ENCODE data around the gene VWA8. TPM values are rescaled to one million over a fixed set of nuclear protein-coding genes. Genes with fewer than 3 reads are reported as not detected.
"Not testable (repeated sequence)": the region's sequence is repeated elsewhere in the genome, so short reads cannot be mapped to it uniquely, and the experiment has no call there.

The VWA8 gene
- total RNA-seq, 2 experiments from 2014 or later, result 21.7 to 26.2 TPM

GRCh38 chr13:41589434-41589833 lies 371.5 kb downstream of the VWA8 start:
- ChIA-PET CTCF (interaction anchor here (0.5 to 1.2 kb wide), 3 partner anchors 19 to 45 kb away, joined by 3 read pairs; no protein-coding TSS in a partner anchor), POLR2A (no interaction called here)
- no peaks in the 10 kb centered on the region for H3K9me3 Mint-ChIP-seq (ENCODE audit: low read depth)
- peak overlapping the region; percentile 33 for H3K27ac Mint-ChIP-seq
- H3K4me3 Mint-ChIP-seq, result no peak overlapping the region
- ATAC-seq, result no peak
- H3K36me3 Mint-ChIP-seq (ENCODE audit: low read depth), result peaks cover 27% of the 10 kb centered on the region
- H3K27me3 Mint-ChIP-seq, result no peaks in the 10 kb centered on the region
- H3K4me1 Mint-ChIP-seq, result peaks cover 11% of the 10 kb centered on the region
- no peak for DNase-seq
- intact Hi-C loops (cut with DNase I, micrococcal nuclease), result loop anchor here in 1 of 2 experiments (5.0 kb wide), 1 partner anchor 97 kb away; no protein-coding TSS in a partner anchor

- ChIA-PET CTCF (interaction anchor here (0.5 to 0.9 kb wide), 2 partner anchors 18 to 38 kb away, joined by 3 read pairs; no protein-coding TSS in a partner anchor), POLR2A (no interaction called here)
- Mint-ChIP-seq H3K9me3 (ENCODE audit: low read depth) (no peaks in the 10 kb centered on the region), H3K4me3 (no peak overlapping the region), H3K27me3 (no peaks in the 10 kb centered on the region), H3K36me3 (ENCODE audit: low read depth) (peaks cover 28% of the 10 kb centered on the region), H3K27ac (no peak overlapping the region), H3K4me1 (peaks cover 11% of the 10 kb centered on the region)
- DNase-seq (peak; percentile 67), ATAC-seq (peak; percentile 83)
- intact Hi-C loops (cut with DNase I, micrococcal nuclease), result loop anchor here in 1 of 2 experiments (5.0 kb wide), 1 partner anchor 97 kb away; no protein-coding TSS in a partner anchor
These were observed 372.0 kb downstream of the VWA8 start for GRCh38 chr13:41588899-41589298.

- ChIA-PET POLR2A (no interaction called here), CTCF (interaction anchor here (0.6 kb wide), 1 partner anchor 1003 kb away, joined by 3 read pairs; no protein-coding TSS in a partner anchor)
- H3K27me3 Mint-ChIP-seq, result no peaks in the 10 kb centered on the region
- ATAC-seq (no peak), DNase-seq (no peak)
- intact Hi-C loops (cut with DNase I, micrococcal nuclease), result loop anchor here in 1 of 2 experiments (5.0 kb wide), 1 partner anchor 96 kb away; no protein-coding TSS in a partner anchor
- H3K9me3 Mint-ChIP-seq (ENCODE audit: low read depth), result no peaks in the 10 kb centered on the region
- peaks cover 11% of the 10 kb centered on the region for H3K4me1 Mint-ChIP-seq
- H3K4me3 Mint-ChIP-seq, result no peak overlapping the region
- H3K36me3 Mint-ChIP-seq (ENCODE audit: low read depth), result peaks cover 28% of the 10 kb centered on the region
- no peak overlapping the region for H3K27ac Mint-ChIP-seq
These were observed 372.5 kb downstream of the VWA8 start for GRCh38 chr13:41588448-41588847.

GRCh38 chr13:41587490-41587889 lies 373.4 kb downstream of the VWA8 start:
- intact Hi-C loops (cut with DNase I, micrococcal nuclease), result loop anchor here in 1 of 2 experiments (5.0 kb wide), 1 partner anchor 95 kb away; no protein-coding TSS in a partner anchor
- peaks cover 29% of the 10 kb centered on the region for H3K36me3 Mint-ChIP-seq (ENCODE audit: low read depth)
- ATAC-seq (peak; percentile 43), DNase-seq (peak; percentile 18)
- ChIA-PET POLR2A (no interaction called here), CTCF (interaction anchor here (0.7 to 1.6 kb wide), 4 partner anchors 9 to 117 kb away, joined by 3 read pairs; no protein-coding TSS in a partner anchor)
- H3K27ac Mint-ChIP-seq, result no peak overlapping the region
- no peak overlapping the region for H3K4me3 Mint-ChIP-seq
- H3K27me3 Mint-ChIP-seq, result no peaks in the 10 kb centered on the region
- H3K9me3 Mint-ChIP-seq (ENCODE audit: low read depth), result no peaks in the 10 kb centered on the region
- H3K4me1 Mint-ChIP-seq, result peaks cover 11% of the 10 kb centered on the region

GRCh38 chr13:41586216-41586615 lies 374.7 kb downstream of the VWA8 start:
- no peaks in the 10 kb centered on the region for H3K27me3 Mint-ChIP-seq
- DNase-seq (no peak), ATAC-seq (no peak)
- no peak overlapping the region for H3K27ac Mint-ChIP-seq
- peaks cover 11% of the 10 kb centered on the region for H3K4me1 Mint-ChIP-seq
- intact Hi-C loops (cut with DNase I, micrococcal nuclease), result loop anchor here in 1 of 2 experiments (5.0 kb wide), 1 partner anchor 94 kb away; no protein-coding TSS in a partner anchor
- no peaks in the 10 kb centered on the region for H3K9me3 Mint-ChIP-seq (ENCODE audit: low read depth)
- POLR2A ChIA-PET, result no interaction called here
- CTCF ChIA-PET, result interaction anchor here (0.6 to 1.4 kb wide), 4 partner anchors 10 to 128 kb away, joined by 3 to 4 read pairs (median 3); no protein-coding TSS in a partner anchor
- no peak overlapping the region for H3K4me3 Mint-ChIP-seq
- H3K36me3 Mint-ChIP-seq (ENCODE audit: low read depth), result peaks cover 29% of the 10 kb centered on the region

- H3K36me3 Mint-ChIP-seq (ENCODE audit: low read depth), result peaks cover 30% of the 10 kb centered on the region
- H3K27ac Mint-ChIP-seq, result no peak overlapping the region
- H3K9me3 Mint-ChIP-seq (ENCODE audit: low read depth), result no peaks in the 10 kb centered on the region
- POLR2A ChIA-PET, result interaction anchor here (0.6 kb wide), 1 partner anchor 16 kb away, joined by 8 read pairs; no protein-coding TSS in a partner anchor
- CTCF ChIA-PET, result no interaction called here
- ATAC-seq (no peak), DNase-seq (no peak)
- H3K27me3 Mint-ChIP-seq, result no peaks in the 10 kb centered on the region
- H3K4me1 Mint-ChIP-seq, result peaks cover 10% of the 10 kb centered on the region
- no peak overlapping the region for H3K4me3 Mint-ChIP-seq
- intact Hi-C loops (cut with DNase I, micrococcal nuclease), result no loop called here
These were observed 378.9 kb downstream of the VWA8 start for GRCh38 chr13:41582027-41582463.

- no peak overlapping the region for H3K4me3 Mint-ChIP-seq
- peaks cover 29% of the 10 kb centered on the region for H3K36me3 Mint-ChIP-seq (ENCODE audit: low read depth)
- no peak overlapping the region for H3K27ac Mint-ChIP-seq
- peaks cover 13% of the 10 kb centered on the region for H3K4me1 Mint-ChIP-seq
- ATAC-seq (no peak), DNase-seq (no peak)
- intact Hi-C loops (cut with DNase I, micrococcal nuclease), result no loop called here
- no peaks in the 10 kb centered on the region for H3K9me3 Mint-ChIP-seq (ENCODE audit: low read depth)
- CTCF ChIA-PET, result interaction anchor here (0.7 kb wide), 1 partner anchor 317 kb away, joined by 3 read pairs; no protein-coding TSS in a partner anchor
- no peaks in the 10 kb centered on the region for H3K27me3 Mint-ChIP-seq
- POLR2A ChIA-PET, result no interaction called here
These were observed 380.6 kb downstream of the VWA8 start for GRCh38 chr13:41580345-41580744.

GRCh38 chr13:41579881-41580280 lies 381.0 kb downstream of the VWA8 start:
- no peak for DNase-seq
- no peak overlapping the region for H3K4me3 Mint-ChIP-seq
- H3K27ac Mint-ChIP-seq, result no peak overlapping the region
- intact Hi-C loops (cut with DNase I, micrococcal nuclease), result no loop called here
- peaks cover 13% of the 10 kb centered on the region for H3K4me1 Mint-ChIP-seq
- no peak for ATAC-seq
- ChIA-PET POLR2A (no interaction called here), CTCF (interaction anchor here (0.7 kb wide), 1 partner anchor 317 kb away, joined by 3 read pairs; no protein-coding TSS in a partner anchor)
- H3K36me3 Mint-ChIP-seq (ENCODE audit: low read depth), result peaks cover 30% of the 10 kb centered on the region
- no peaks in the 10 kb centered on the region for H3K9me3 Mint-ChIP-seq (ENCODE audit: low read depth)
- no peaks in the 10 kb centered on the region for H3K27me3 Mint-ChIP-seq

GRCh38 chr13:41579168-41579567 lies 381.7 kb downstream of the VWA8 start:
- intact Hi-C loops (cut with DNase I, micrococcal nuclease), result no loop called here
- no peak for ATAC-seq
- no peaks in the 10 kb centered on the region for H3K27me3 Mint-ChIP-seq
- no peaks in the 10 kb centered on the region for H3K9me3 Mint-ChIP-seq (ENCODE audit: low read depth)
- H3K36me3 Mint-ChIP-seq (ENCODE audit: low read depth), result peaks cover 30% of the 10 kb centered on the region
- H3K27ac Mint-ChIP-seq, result no peak overlapping the region
- ChIA-PET CTCF (interaction anchor here (1.5 kb wide), 1 partner anchor 8 kb away, joined by 3 read pairs; no protein-coding TSS in a partner anchor), POLR2A (no interaction called here)
- peaks cover 13% of the 10 kb centered on the region for H3K4me1 Mint-ChIP-seq
- no peak for DNase-seq
- no peak overlapping the region for H3K4me3 Mint-ChIP-seq

GRCh38 chr13:41578371-41578770 lies 382.5 kb downstream of the VWA8 start:
- H3K4me3 Mint-ChIP-seq, result no peak overlapping the region
- H3K27me3 Mint-ChIP-seq, result no peaks in the 10 kb centered on the region
- peaks cover 13% of the 10 kb centered on the region for H3K4me1 Mint-ChIP-seq
- peaks cover 27% of the 10 kb centered on the region for H3K36me3 Mint-ChIP-seq (ENCODE audit: low read depth)
- no peaks in the 10 kb centered on the region for H3K9me3 Mint-ChIP-seq (ENCODE audit: low read depth)
- intact Hi-C loops (cut with DNase I, micrococcal nuclease), result no loop called here
- POLR2A ChIA-PET, result no interaction called here
- DNase-seq, result no peak
- CTCF ChIA-PET, result interaction anchor here (1.5 kb wide), 1 partner anchor 9 kb away, joined by 3 read pairs; no protein-coding TSS in a partner anchor
- no peak for ATAC-seq
- no peak overlapping the region for H3K27ac Mint-ChIP-seq

GRCh38 chr13:41577436-41577835 lies 383.5 kb downstream of the VWA8 start:
- Mint-ChIP-seq H3K9me3 (ENCODE audit: low read depth) (no peaks in the 10 kb centered on the region), H3K4me1 (peaks cover 13% of the 10 kb centered on the region), H3K4me3 (no peak overlapping the region), H3K36me3 (ENCODE audit: low read depth) (peaks cover 25% of the 10 kb centered on the region), H3K27ac (no peak overlapping the region), H3K27me3 (no peaks in the 10 kb centered on the region)
- no peak for DNase-seq
- intact Hi-C loops (cut with DNase I, micrococcal nuclease), result no loop called here
- ChIA-PET CTCF (interaction anchor here (0.6 to 1.5 kb wide), 2 partner anchors 10 to 230 kb away, joined by 3 read pairs; no protein-coding TSS in a partner anchor), POLR2A (no interaction called here)
- no peak for ATAC-seq

- POLR2A ChIA-PET; ATAC-seq; H3K4me3 Mint-ChIP-seq; intact Hi-C loops (cut with DNase I, micrococcal nuclease); H3K9me3 Mint-ChIP-seq (ENCODE audit: low read depth); H3K4me1 Mint-ChIP-seq; DNase-seq; H3K27ac Mint-ChIP-seq; CTCF ChIA-PET; H3K27me3 Mint-ChIP-seq: not testable (repeated sequence)
- H3K36me3 Mint-ChIP-seq (ENCODE audit: low read depth), result peaks cover 22% of the 10 kb centered on the region
These were observed 387.3 kb downstream of the VWA8 start for GRCh38 chr13:41573640-41574039.
